Ascending aorta (tissue), 2 donors: ENCODE results near the gene BLM. TPM values are rescaled to one million over a fixed set of nuclear protein-coding genes. Genes with fewer than 3 reads are reported as not detected.

ENCODE experiments used
- DNase-seq, 2 donors: peaks; one replicate each; pipeline ENCODE4 v3.0.0-alpha.2; 2019; ENCODE audit warnings: low spot score in 2 of 2
- H3K27ac ChIP-seq, 2 donors: fragments of 200-600 bp; sonication (generic); one replicate each; pipeline ENCODE4 v1.5.1; 2016 to 2017; ENCODE audit warnings: mild to moderate bottlenecking in 1 of 2
- H3K27me3 ChIP-seq: fragments of 200-600 bp; sonication (generic); one replicate; pipeline ENCODE4 v1.5.1; 2017
- H3K36me3 ChIP-seq, 2 donors: fragments of 200-600 bp; sonication (generic); one replicate each; pipeline ENCODE4 v1.5.1; 2016
- H3K4me1 ChIP-seq, 2 donors: fragments of 200-600 bp; sonication (generic); one replicate each; pipeline ENCODE4 v1.5.1; 2016 to 2017; ENCODE audit warnings: mild to moderate bottlenecking in 1 of 2
- H3K4me3 ChIP-seq, 2 donors: fragments of 200-600 bp; sonication (generic); one replicate each; pipeline ENCODE4 v1.5.1; 2016 to 2017; ENCODE audit warnings: mild to moderate bottlenecking in 1 of 2
- H3K9me3 ChIP-seq, 2 donors: fragments of 200-600 bp; sonication (generic); one replicate each; pipeline ENCODE4 v1.5.1; 2016
- CTCF ChIP-seq, 3 experiments: fragments of 200-600 bp in 2 of 3; fragments of 450-650 bp in 1 of 3; sonication (generic) in 2 of 3; IDR thresholded peaks; one replicate each; pipeline ENCODE4 v1.5.1; 2016 to 2019; ENCODE audit warnings: antibody characterized with exemption in 3 of 3, mild to moderate bottlenecking in 1 of 3, moderate library complexity in 1 of 3
- intact Hi-C: fragments of 100-400 bp; cut with DNase I; formaldehyde crosslinking; loops from one replicate; pipeline ENCODE4 v1.15.1; 2023
- total RNA-seq: library from RNA; depleted of rRNA; stranded (reverse); fragments of >200 nt; gene quantifications from one replicate; pipeline ENCODE4 v1.1.0, GENCODE V29; 2016

Gene BLM
- total RNA-seq, 1 donor from 2014 or later: 0.11 TPM

- H3K27me3 ChIP-seq: no peaks in the 10 kb centered on the region
- no peak overlapping the region for H3K27ac ChIP-seq
- no peak for DNase-seq
- no peak overlapping the region for H3K4me3 ChIP-seq
- H3K36me3 ChIP-seq: no peaks in the 10 kb centered on the region
- no peaks in the 10 kb centered on the region for H3K9me3 ChIP-seq
- no peaks in the 10 kb centered on the region for H3K4me1 ChIP-seq
- intact Hi-C loops: no loop called here
- no peak for TF ChIP-seq CTCF (IDR thresholded peaks at IDR 0.05)
Measured at GRCh38 chr15:90743407-90743806, 26.3 kb downstream of the BLM start.

GRCh38 chr15:90744759-90745402, 27.7 kb downstream of the BLM start:
- intact Hi-C loops: no loop called here
- no peak overlapping the region for H3K27ac ChIP-seq
- no peak overlapping the region for H3K4me3 ChIP-seq
- no peaks in the 10 kb centered on the region for H3K36me3 ChIP-seq
- DNase-seq: no peak
- no peaks in the 10 kb centered on the region for H3K4me1 ChIP-seq
- no peaks in the 10 kb centered on the region for H3K9me3 ChIP-seq
- TF ChIP-seq CTCF (IDR thresholded peaks at IDR 0.05): no peak
- H3K27me3 ChIP-seq: no peaks in the 10 kb centered on the region

- Histone ChIP-seq H3K9me3 (no peaks in the 10 kb centered on the region), H3K4me3 (no peak overlapping the region), H3K4me1 (no peaks in the 10 kb centered on the region), H3K36me3 (no peaks in the 10 kb centered on the region), H3K27ac (no peak overlapping the region), H3K27me3 (no peaks in the 10 kb centered on the region)
- intact Hi-C loops: no loop called here
- no peak for DNase-seq
- TF ChIP-seq CTCF (IDR thresholded peaks at IDR 0.05): no peak
Measured at GRCh38 chr15:90749754-90750153, 32.6 kb downstream of the BLM start.

- Histone ChIP-seq H3K4me3 (no peak overlapping the region), H3K27me3 (no peaks in the 10 kb centered on the region), H3K9me3 (no peaks in the 10 kb centered on the region), H3K36me3 (no peaks in the 10 kb centered on the region), H3K4me1 (no peaks in the 10 kb centered on the region), H3K27ac (no peak overlapping the region)
- intact Hi-C loops: no loop called here
- TF ChIP-seq CTCF (IDR thresholded peaks at IDR 0.05): no peak
- no peak for DNase-seq
Measured at GRCh38 chr15:90750186-90750585, 33.0 kb downstream of the BLM start.

GRCh38 chr15:90751300-90751825, 34.2 kb downstream of the BLM start:
- H3K4me1 ChIP-seq: no peaks in the 10 kb centered on the region
- no peaks in the 10 kb centered on the region for H3K9me3 ChIP-seq
- no peak overlapping the region for H3K4me3 ChIP-seq

More at GRCh38 chr15:90751300-90751825, 34.2 kb downstream of the BLM start:
- Histone ChIP-seq H3K27ac (no peak overlapping the region), H3K36me3 (no peaks in the 10 kb centered on the region), H3K27me3 (no peaks in the 10 kb centered on the region)
- TF ChIP-seq CTCF (IDR thresholded peaks at IDR 0.05): no peak
- DNase-seq: no peak
- intact Hi-C loops: no loop called here
